CD4-positive, CD25-positive, alpha-beta regulatory T cell (primary cell): ENCODE data around the gene AFF3. TPM values are rescaled to one million over a fixed set of nuclear protein-coding genes. Genes with fewer than 3 reads are reported as not detected.

Experiments
- ATAC-seq, 2 donors: fragments of 150-1000 bp; cut with Tn5 transposase; one replicate each; pipeline ENCODE4 v1.10.0; 2021; ENCODE audit warnings: low read depth in 2 of 2, moderate number of reproducible peaks in 2 of 2, moderate library complexity in 1 of 2
- DNase-seq, 3 donors: peaks; one replicate each; pipeline versions ENCODE4 v3.0.0 to v3.0.0-alpha.2; 2012 to 2022; ENCODE audit warnings: mixed read lengths in 1 of 3
- H3K27ac ChIP-seq: one replicate; pipeline ENCODE4 v1.7.0; 2013; ENCODE audit warnings: mild to moderate bottlenecking, low read length; ENCODE audit not compliant: insufficient read depth, poor library complexity, severe bottlenecking
- H3K27me3 ChIP-seq: one replicate; pipeline ENCODE4 v1.7.0; 2013; ENCODE audit warnings: low read length; ENCODE audit not compliant: control insufficient read depth, insufficient read depth
- H3K36me3 ChIP-seq: one replicate; pipeline ENCODE4 v1.7.0; 2013; ENCODE audit warnings: mild to moderate bottlenecking, low read length, moderate library complexity; ENCODE audit not compliant: control insufficient read depth, insufficient read depth
- H3K4me1 ChIP-seq: 2 replicates; pipeline ENCODE4 v1.7.0; 2013; ENCODE audit warnings: mild to moderate bottlenecking, low read length; ENCODE audit not compliant: insufficient read depth, control insufficient read depth, poor library complexity, severe bottlenecking
- H3K4me3 ChIP-seq: one replicate; pipeline ENCODE4 v1.7.0; 2013; ENCODE audit warnings: low read depth, mild to moderate bottlenecking, low read length, moderate library complexity
- H3K9me3 ChIP-seq, 2 experiments: 1 replicate in 1 of 2; 2 replicates in 1 of 2; pipeline ENCODE4 v1.7.0; 2013; ENCODE audit warnings: low read length in 2 of 2, mild to moderate bottlenecking in 1 of 2, moderate library complexity in 1 of 2; ENCODE audit not compliant: control insufficient read depth in 2 of 2
- H3K27ac Mint-ChIP-seq, 3 donors: one replicate each; pipeline ENCODE4 v1.8.0; 2020 to 2022; ENCODE audit warnings: mild to moderate bottlenecking in 3 of 3, mixed read lengths in 3 of 3, moderate library complexity in 2 of 3
- H3K27me3 Mint-ChIP-seq: one replicate; pipeline ENCODE4 v1.8.0; 2022; ENCODE audit warnings: mild to moderate bottlenecking, mixed read lengths
- H3K36me3 Mint-ChIP-seq: one replicate; pipeline ENCODE4 v1.8.0; 2020; ENCODE audit warnings: mixed read lengths
- H3K4me1 Mint-ChIP-seq, 4 donors: one replicate each; pipeline ENCODE4 v1.8.0; 2020 to 2022; ENCODE audit warnings: mixed read lengths in 4 of 4, mild to moderate bottlenecking in 1 of 4
- H3K4me3 Mint-ChIP-seq, 4 donors: one replicate each; pipeline ENCODE4 v1.8.0; 2020 to 2022; ENCODE audit warnings: mild to moderate bottlenecking in 4 of 4, mixed read lengths in 4 of 4, moderate library complexity in 3 of 4
- H3K9me3 Mint-ChIP-seq, 7 donors: one replicate each; pipeline ENCODE4 v1.8.0; 2020 to 2022; ENCODE audit warnings: mixed read lengths in 7 of 7, mild to moderate bottlenecking in 3 of 7, moderate library complexity in 2 of 7
- polyA plus RNA-seq, 4 donors: library from polyadenylated mRNA; unstranded; fragments of 300-500 nt; fragmentation: Illumina TruSeq; gene quantifications; one replicate each; pipeline ENCODE4 v1.2.3, GENCODE V29; 2021
- total RNA-seq: library from RNA; stranded (reverse); gene quantifications from one replicate; pipeline ENCODE4 v1.2.3, GENCODE V29; 2022

Gene AFF3
- total and polyA plus RNA-seq, 5 donors from 2014 or later: 0.82 to 10.1 (median 4.2) TPM

- H3K4me3 Mint-ChIP-seq: no peak overlapping the region
- H3K27ac ChIP-seq: no peak overlapping the region
- no peaks in the 10 kb centered on the region for H3K9me3 Mint-ChIP-seq
- DNase-seq: no peak
- no peak overlapping the region for H3K4me3 ChIP-seq
- H3K27ac Mint-ChIP-seq: no peak overlapping the region
- H3K36me3 Mint-ChIP-seq: peaks cover 19% of the 10 kb centered on the region
- no peaks in the 10 kb centered on the region for H3K36me3 ChIP-seq
- H3K9me3 ChIP-seq: no peaks in the 10 kb centered on the region
- no peaks in the 10 kb centered on the region for H3K4me1 ChIP-seq
- H3K4me1 Mint-ChIP-seq: no peaks in the 10 kb centered on the region
- ATAC-seq: no peak
- H3K27me3 Mint-ChIP-seq: no peaks in the 10 kb centered on the region
- no peaks in the 10 kb centered on the region for H3K27me3 ChIP-seq
These were observed 433.2 kb downstream of the AFF3 start for GRCh38 chr2:99709229-99709628.

GRCh38 chr2:99708231-99708630 lies 434.2 kb downstream of the AFF3 start:
- Histone ChIP-seq H3K36me3 (no peaks in the 10 kb centered on the region), H3K4me3 (no peak overlapping the region), H3K27me3 (no peaks in the 10 kb centered on the region), H3K9me3 (no peaks in the 10 kb centered on the region), H3K27ac (no peak overlapping the region), H3K4me1 (no peaks in the 10 kb centered on the region)
- no peak for ATAC-seq
- Mint-ChIP-seq H3K9me3 (no peaks in the 10 kb centered on the region), H3K27ac (no peak overlapping the region), H3K27me3 (peaks cover 4% of the 10 kb centered on the region), H3K36me3 (peaks cover 24% of the 10 kb centered on the region), H3K4me1 (no peaks in the 10 kb centered on the region), H3K4me3 (no peak overlapping the region)
- no peak for DNase-seq

- Mint-ChIP-seq H3K9me3 (no peaks in the 10 kb centered on the region), H3K27me3 (peaks cover 4% of the 10 kb centered on the region), H3K27ac (no peak overlapping the region), H3K4me1 (no peaks in the 10 kb centered on the region), H3K36me3 (peaks cover 20% of the 10 kb centered on the region), H3K4me3 (no peak overlapping the region)
- H3K9me3 ChIP-seq: no peaks in the 10 kb centered on the region
- no peaks in the 10 kb centered on the region for H3K36me3 ChIP-seq
- DNase-seq (no peak), ATAC-seq (no peak)
- no peaks in the 10 kb centered on the region for H3K27me3 ChIP-seq
- H3K4me3 ChIP-seq: no peak overlapping the region
- no peak overlapping the region for H3K27ac ChIP-seq
- H3K4me1 ChIP-seq: no peaks in the 10 kb centered on the region
These were observed 434.8 kb downstream of the AFF3 start for GRCh38 chr2:99707592-99707991.

GRCh38 chr2:99706735-99707134 lies 435.7 kb downstream of the AFF3 start:
- Mint-ChIP-seq H3K4me3 (no peak overlapping the region), H3K4me1 (no peaks in the 10 kb centered on the region)
- no peak for ATAC-seq

GRCh38 chr2:99701503-99701902 lies 440.9 kb downstream of the AFF3 start:
- no peaks in the 10 kb centered on the region for H3K9me3 ChIP-seq
- H3K36me3 Mint-ChIP-seq: peaks cover 17% of the 10 kb centered on the region
- no peaks in the 10 kb centered on the region for H3K9me3 Mint-ChIP-seq
- DNase-seq: no peak
- no peaks in the 10 kb centered on the region for H3K4me1 Mint-ChIP-seq
- no peaks in the 10 kb centered on the region for H3K4me1 ChIP-seq
- H3K27me3 Mint-ChIP-seq: peaks cover 4% of the 10 kb centered on the region
- no peak overlapping the region for H3K27ac ChIP-seq
- H3K4me3 Mint-ChIP-seq: no peak overlapping the region
- no peak overlapping the region for H3K4me3 ChIP-seq
- no peak overlapping the region for H3K27ac Mint-ChIP-seq
- ATAC-seq: no peak
- no peaks in the 10 kb centered on the region for H3K36me3 ChIP-seq
- H3K27me3 ChIP-seq: no peaks in the 10 kb centered on the region

More at GRCh38 chr2:99706735-99707134, 435.7 kb downstream of the AFF3 start:
- Mint-ChIP-seq H3K27me3 (peaks cover 4% of the 10 kb centered on the region), H3K9me3 (no peaks in the 10 kb centered on the region), H3K27ac (no peak overlapping the region), H3K36me3 (peaks cover 20% of the 10 kb centered on the region)
- Histone ChIP-seq H3K27ac (no peak overlapping the region), H3K27me3 (no peaks in the 10 kb centered on the region), H3K4me3 (no peak overlapping the region), H3K4me1 (no peaks in the 10 kb centered on the region), H3K9me3 (no peaks in the 10 kb centered on the region), H3K36me3 (no peaks in the 10 kb centered on the region)
- DNase-seq: no peak

GRCh38 chr2:99700482-99701398 lies 441.6 kb downstream of the AFF3 start:
- H3K4me3 ChIP-seq: no peak overlapping the region
- Mint-ChIP-seq H3K4me1 (no peaks in the 10 kb centered on the region), H3K27me3 (peaks cover 4% of the 10 kb centered on the region), H3K9me3 (no peaks in the 10 kb centered on the region), H3K27ac (no peak overlapping the region), H3K36me3 (peaks cover 17% of the 10 kb centered on the region), H3K4me3 (no peak overlapping the region)
- H3K27ac ChIP-seq: no peak overlapping the region
- ATAC-seq: no peak
- no peaks in the 10 kb centered on the region for H3K9me3 ChIP-seq
- H3K36me3 ChIP-seq: no peaks in the 10 kb centered on the region
- H3K4me1 ChIP-seq: no peaks in the 10 kb centered on the region
- H3K27me3 ChIP-seq: no peaks in the 10 kb centered on the region
- DNase-seq: no peak

GRCh38 chr2:99698896-99699295 lies 443.5 kb downstream of the AFF3 start:
- no peaks in the 10 kb centered on the region for H3K9me3 ChIP-seq
- no peak for DNase-seq
- no peaks in the 10 kb centered on the region for H3K4me1 ChIP-seq
- H3K27ac Mint-ChIP-seq: no peak overlapping the region
- no peaks in the 10 kb centered on the region for H3K9me3 Mint-ChIP-seq
- H3K4me3 Mint-ChIP-seq: no peak overlapping the region
- H3K4me1 Mint-ChIP-seq: no peaks in the 10 kb centered on the region
- H3K27ac ChIP-seq: no peak overlapping the region
- no peaks in the 10 kb centered on the region for H3K27me3 ChIP-seq
- no peaks in the 10 kb centered on the region for H3K36me3 ChIP-seq
- ATAC-seq: no peak
- H3K4me3 ChIP-seq: no peak overlapping the region
- peaks cover 10% of the 10 kb centered on the region for H3K36me3 Mint-ChIP-seq
- H3K27me3 Mint-ChIP-seq: peaks cover 4% of the 10 kb centered on the region
